Right lobe of liver (tissue), 6 donors: Measurements from ENCODE around the gene PDIA5. TPM values are rescaled to one million over a fixed set of nuclear protein-coding genes. Genes with fewer than 3 reads are reported as not detected.
A peak's percentile ranks its signal among the peaks of the same experiment; 100 is the strongest.

Experiments
- ATAC-seq, 4 donors: fragments of 200-7000 bp; cut with Tn5 transposase; one replicate each; pipeline ENCODE4 v1.9.1; 2020; ENCODE audit warnings: mild to moderate bottlenecking in 4 of 4, moderate library complexity in 4 of 4
- DNase-seq, 3 donors: peaks; one replicate each; pipeline ENCODE4 v3.0.0-alpha.2; 2020
- H3K27ac ChIP-seq, 3 donors: fragments of 200-600 bp; one replicate each; pipeline ENCODE4 v1.8.0; 2022
- H3K27me3 ChIP-seq, 2 donors: fragments of 200-600 bp; one replicate each; pipeline ENCODE4 v1.8.0; 2022
- H3K36me3 ChIP-seq, 4 donors: fragments of 200-600 bp; sonication (generic) in 1 of 4; one replicate each; pipeline versions ENCODE4 v1.5.1 to v1.8.0; 2017 to 2022; ENCODE audit warnings: control low read depth in 1 of 4
- H3K4me1 ChIP-seq, 4 donors: fragments of 200-600 bp; sonication (generic) in 1 of 4; one replicate each; pipeline versions ENCODE4 v1.5.1 to v1.8.0; 2017 to 2022; ENCODE audit warnings: control low read depth in 1 of 4
- H3K4me3 ChIP-seq, 3 donors: fragments of 200-600 bp; one replicate each; pipeline ENCODE4 v1.8.0; 2022
- H3K9me3 ChIP-seq, 4 donors: fragments of 200-600 bp; sonication (generic) in 1 of 4; one replicate each; pipeline versions ENCODE4 v1.5.1 to v1.8.0; 2017 to 2022; ENCODE audit warnings: control low read depth in 1 of 4
- POLR2A ChIP-seq: fragments of 450-650 bp; IDR thresholded peaks from one replicate; pipeline ENCODE4 v1.6.1; 2017; ENCODE audit warnings: antibody characterized with exemption, mild to moderate bottlenecking
- WGBS: methylation state at CpG from one replicate; pipeline ENCODE4 v1.1.6; 2018; ENCODE audit warnings: low coverage, low lambda C conversion rate; ENCODE audit not compliant: insufficient coverage; ENCODE audit errors: missing lambda C conversion rate; 5-methylcytosine and 5-hydroxymethylcytosine counted together
- intact Hi-C, 2 donors: fragments of 100-400 bp; cut with DNase I; formaldehyde crosslinking; loops; one replicate each; pipeline versions ENCODE4 v1.11.2 to v1.14.1; 2022
- total RNA-seq, 6 experiments: library from RNA; depleted of rRNA in 2 of 6; stranded (reverse); fragments of >200 nt in 2 of 6; fragmentation: NEBNext Ultra II Directional in 3 of 6; extraction: Animal tissue kit (Norgen Biotek cat#: 25700) in 3 of 6; gene quantifications; one replicate each; pipeline versions ENCODE4 v1.1.0 to v1.2.4, GENCODE V29; 2016 to 2023
- TF ChIP-seq, protein P1 (sequence below), 4 donors: fragments of 200-600 bp in 3 of 4; fragments of 450-650 bp in 1 of 4; IDR thresholded peaks; one replicate each; pipeline versions ENCODE4 v1.5.1 to v1.8.0; 2016 to 2022; ENCODE audit warnings: antibody characterized with exemption in 4 of 4, mild to moderate bottlenecking in 2 of 4
- donor health status: DM: no; HTN: yes; CAD: no.
- donor health status: DM: no; HTN: no; CAD: no.
- donor health status: DM: no; HTN: no; CAD: no.
- donor health status: DM: no; HTN: yes; CAD: no.
- donor health status: DM: no; HTN: yes; CAD: no.

Gene PDIA5
- total RNA-seq, 6 experiments from 2014 or later: 26.2 to 109 (median 51.9) TPM

DNA sequence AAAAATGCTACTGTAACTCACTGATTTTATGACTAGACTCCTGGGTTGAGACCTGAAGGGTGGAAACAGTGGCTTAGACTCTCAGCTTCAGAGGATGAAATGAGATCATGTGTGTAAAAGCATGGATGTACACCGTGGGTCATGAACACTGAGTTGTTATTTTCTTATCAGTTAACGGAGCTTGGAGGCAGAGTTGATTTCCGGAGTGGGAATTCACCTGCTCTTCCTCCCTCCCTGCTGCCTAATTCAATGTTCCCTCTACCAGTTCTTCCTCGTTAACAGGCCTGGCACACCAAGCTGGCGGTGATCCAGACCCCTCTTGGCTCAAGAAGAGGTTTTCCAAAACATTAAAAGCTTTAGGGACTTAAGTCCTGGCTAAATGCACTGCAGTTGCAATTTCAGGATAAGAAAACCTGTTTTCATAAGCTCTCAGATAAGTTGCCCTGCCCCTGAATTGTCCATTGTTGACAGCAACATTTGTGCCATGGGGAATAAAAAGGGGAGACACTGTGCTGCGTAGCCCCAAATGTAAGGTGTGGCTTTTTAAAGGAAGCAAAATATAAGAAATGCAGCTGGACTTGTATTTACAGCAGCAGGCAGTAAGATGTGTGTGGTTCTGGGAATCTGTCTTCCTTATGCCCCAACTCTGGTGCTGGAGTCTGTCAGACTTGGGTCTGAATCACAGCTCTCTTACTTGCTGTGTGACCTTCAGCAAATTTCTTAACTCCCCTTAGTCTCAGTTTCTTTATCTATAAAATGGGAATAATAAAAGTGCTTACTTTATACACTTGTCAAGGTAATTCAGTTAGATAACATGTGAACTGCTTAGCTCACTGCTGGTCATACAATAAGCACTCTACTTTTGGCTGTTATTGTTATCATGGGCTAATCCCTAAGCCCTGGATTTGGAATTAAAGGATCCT lies 9.9 kb downstream of the PDIA5 start:
- no peaks in the 10 kb centered on the region for H3K9me3 ChIP-seq
- no peaks in the 10 kb centered on the region for H3K27me3 ChIP-seq
- DNase-seq (peak; percentile 73 to 80 (median 75)), ATAC-seq (peak; percentile 62 to 80 (median 72))
- H3K4me3 ChIP-seq: no peak overlapping the region
- 12% methylated on average over 6 of the region's 6 CpGs for WGBS
- intact Hi-C loops: no loop called here
- peak overlapping the region in 1 of 3 donors; percentile 48 for H3K27ac ChIP-seq
- TF ChIP-seq POLR2A: no peak
- TF ChIP-seq, protein P1, sequence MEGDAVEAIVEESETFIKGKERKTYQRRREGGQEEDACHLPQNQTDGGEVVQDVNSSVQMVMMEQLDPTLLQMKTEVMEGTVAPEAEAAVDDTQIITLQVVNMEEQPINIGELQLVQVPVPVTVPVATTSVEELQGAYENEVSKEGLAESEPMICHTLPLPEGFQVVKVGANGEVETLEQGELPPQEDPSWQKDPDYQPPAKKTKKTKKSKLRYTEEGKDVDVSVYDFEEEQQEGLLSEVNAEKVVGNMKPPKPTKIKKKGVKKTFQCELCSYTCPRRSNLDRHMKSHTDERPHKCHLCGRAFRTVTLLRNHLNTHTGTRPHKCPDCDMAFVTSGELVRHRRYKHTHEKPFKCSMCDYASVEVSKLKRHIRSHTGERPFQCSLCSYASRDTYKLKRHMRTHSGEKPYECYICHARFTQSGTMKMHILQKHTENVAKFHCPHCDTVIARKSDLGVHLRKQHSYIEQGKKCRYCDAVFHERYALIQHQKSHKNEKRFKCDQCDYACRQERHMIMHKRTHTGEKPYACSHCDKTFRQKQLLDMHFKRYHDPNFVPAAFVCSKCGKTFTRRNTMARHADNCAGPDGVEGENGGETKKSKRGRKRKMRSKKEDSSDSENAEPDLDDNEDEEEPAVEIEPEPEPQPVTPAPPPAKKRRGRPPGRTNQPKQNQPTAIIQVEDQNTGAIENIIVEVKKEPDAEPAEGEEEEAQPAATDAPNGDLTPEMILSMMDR (IDR thresholded peaks at IDR 0.05): no peak
- H3K4me1 ChIP-seq: peaks cover 0 to 71% (median 22%) of the 10 kb centered on the region in 4 donors
- no peaks in the 10 kb centered on the region for H3K36me3 ChIP-seq

DNA sequence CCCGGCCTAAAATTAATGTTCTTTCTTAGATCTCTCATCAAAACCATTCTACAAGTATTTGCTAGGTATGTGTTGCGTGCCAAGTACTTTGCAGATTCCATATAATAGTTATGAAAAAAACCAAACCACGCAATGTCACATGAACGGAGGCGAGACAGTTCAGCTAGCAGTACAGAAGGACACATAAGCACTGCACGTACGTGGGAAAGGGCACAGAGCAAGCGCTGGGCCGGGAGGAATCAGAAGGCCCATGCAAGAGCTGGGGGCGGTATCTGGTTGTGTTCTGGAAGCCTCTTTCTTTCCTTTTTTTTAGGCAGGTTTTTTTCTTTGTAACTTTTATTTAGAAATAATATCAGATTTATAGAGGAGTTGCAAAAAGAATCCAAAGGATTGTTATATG lies 11.3 kb downstream of the PDIA5 start:
- ATAC-seq (peak; percentile 26 to 56 (median 51)), DNase-seq (no peak)
- no peaks in the 10 kb centered on the region for H3K36me3 ChIP-seq
- WGBS: 48% methylated on average over 10 of the region's 10 CpGs
- no peak for TF ChIP-seq POLR2A
- TF ChIP-seq, protein P1 (IDR thresholded peaks at IDR 0.05): no peak
- H3K4me1 ChIP-seq: peaks cover 0 to 75% (median 25%) of the 10 kb centered on the region in 4 donors
- H3K9me3 ChIP-seq: no peaks in the 10 kb centered on the region
- no peaks in the 10 kb centered on the region for H3K27me3 ChIP-seq
- H3K4me3 ChIP-seq: no peak overlapping the region
- intact Hi-C loops: no loop called here
- H3K27ac ChIP-seq: peak overlapping the region in 1 of 3 donors; percentile 18

- intact Hi-C loops: no loop called here
- peak overlapping the region in 2 of 3 donors; percentile 5 to 35 for H3K27ac ChIP-seq
- no peaks in the 10 kb centered on the region for H3K36me3 ChIP-seq
- DNase-seq: no peak
- H3K4me1 ChIP-seq: peaks cover 0 to 94% (median 31%) of the 10 kb centered on the region in 4 donors
- no peaks in the 10 kb centered on the region for H3K27me3 ChIP-seq
- H3K9me3 ChIP-seq: no peaks in the 10 kb centered on the region
- ATAC-seq: no peak
- H3K4me3 ChIP-seq: no peak overlapping the region
- WGBS: 58% methylated on average over 7 of the region's 7 CpGs
- TF ChIP-seq, protein P1 (IDR thresholded peaks at IDR 0.05): no peak
- TF ChIP-seq POLR2A: no peak
These were observed 14.2 kb downstream of the PDIA5 start for GRCh38 chr3:123080864-123081562.

- peak overlapping the region in 2 of 3 donors; percentile 5 to 35 for H3K27ac ChIP-seq
- TF ChIP-seq, protein P1 (IDR thresholded peaks at IDR 0.05): no peak
- no peak for TF ChIP-seq POLR2A
- intact Hi-C loops: no loop called here
- H3K4me3 ChIP-seq: no peak overlapping the region
- peaks cover 0 to 94% (median 31%) of the 10 kb centered on the region in 4 donors for H3K4me1 ChIP-seq
- no peaks in the 10 kb centered on the region for H3K36me3 ChIP-seq
- H3K27me3 ChIP-seq: no peaks in the 10 kb centered on the region
- DNase-seq: peak in 1 of 3 donors; percentile 39
- no peak for ATAC-seq
- WGBS: 35% methylated on average over 6 of the region's 8 CpGs
- no peaks in the 10 kb centered on the region for H3K9me3 ChIP-seq
These were observed 15.0 kb downstream of the PDIA5 start for GRCh38 chr3:123081718-123082369.
